ENCODE results near the gene SBF1.

Gene SBF1

GRCh38 chr22:50506611-50507420 lies 32.0 kb upstream of the SBF1 start:
- DNase-seq (ENCODE audit: low spot score), result no peak

GRCh38 chr22:50505776-50506610 lies 31.2 kb upstream of the SBF1 start:
- no peak for DNase-seq (ENCODE audit: low spot score)

GRCh38 chr22:50505276-50505775 lies 30.5 kb upstream of the SBF1 start:
- no peak for DNase-seq (ENCODE audit: low spot score)

- DNase-seq (ENCODE audit: low spot score), result no peak
These were observed 29.8 kb upstream of the SBF1 start for GRCh38 chr22:50504369-50505211.

GRCh38 chr22:50503475-50504145 lies 28.8 kb upstream of the SBF1 start:
- DNase-seq (ENCODE audit: low spot score), result no peak

- DNase-seq (ENCODE audit: low spot score), result no peak
These were observed 28.0 kb upstream of the SBF1 start for GRCh38 chr22:50502628-50503474.

- DNase-seq (ENCODE audit: low spot score), result no peak
These were observed 27.3 kb upstream of the SBF1 start for GRCh38 chr22:50502096-50502495.

GRCh38 chr22:50500452-50500851 lies 25.6 kb upstream of the SBF1 start:
- DNase-seq (ENCODE audit: low spot score), result no peak

GRCh38 chr22:50498322-50498890 lies 23.6 kb upstream of the SBF1 start:
- DNase-seq (ENCODE audit: low spot score), result peak; percentile 72

- DNase-seq (ENCODE audit: low spot score), result no peak
These were observed 22.3 kb upstream of the SBF1 start for GRCh38 chr22:50497093-50497492.

GRCh38 chr22:50490531-50491308 lies 15.9 kb upstream of the SBF1 start:
- DNase-seq (ENCODE audit: low spot score), result no peak

GRCh38 chr22:50489363-50490243 lies 14.8 kb upstream of the SBF1 start:
- DNase-seq (ENCODE audit: low spot score), result no peak

GRCh38 chr22:50488886-50489285 lies 14.1 kb upstream of the SBF1 start:
- DNase-seq (ENCODE audit: low spot score), result no peak

- DNase-seq (ENCODE audit: low spot score), result no peak
These were observed 13.3 kb upstream of the SBF1 start for GRCh38 chr22:50488006-50488677.

GRCh38 chr22:50487290-50488005 lies 12.6 kb upstream of the SBF1 start:
- DNase-seq (ENCODE audit: low spot score), result no peak

GRCh38 chr22:50486561-50487289 lies 11.9 kb upstream of the SBF1 start, which contains the start of gene MIOX:
TSS of gene MIOX (plus strand) at chr22:50486859. CDS start at chr22:50486898, 39 bp downstream.
- no peak for DNase-seq (ENCODE audit: low spot score)
